SK-N-SH treated with all-trans-retinoic acid at 6 μM for 48 hours (cell line): ENCODE data around the gene ZMYM2.

Experiments used
- ARNTL ChIP-seq: fragments of 450-650 bp; formaldehyde crosslinking; IDR thresholded peaks from 2 replicates; pipeline ENCODE4 v1.5.0; 2020; ENCODE audit warnings: low read depth, mild to moderate bottlenecking, moderate library complexity, borderline replicate concordance
- ISL1 ChIP-seq: fragments of 250-450 bp; sonication (Bioruptor Pico); IDR thresholded peaks from 2 replicates; pipeline ENCODE4 v2.1.2; 2022; ENCODE audit warnings: mild to moderate bottlenecking, moderate library complexity
- POU6F1 ChIP-seq: fragments of 250-450 bp; sonication (Bioruptor Pico); IDR thresholded peaks from 2 replicates; pipeline ENCODE4 v1.8.0; 2021; ENCODE audit warnings: low read depth, mild to moderate bottlenecking, moderate library complexity, borderline replicate concordance
- ZFP3 ChIP-seq: fragments of 250-450 bp; sonication (Bioruptor Pico); IDR thresholded peaks from 2 replicates; pipeline ENCODE4 v1.5.0; 2020; ENCODE audit warnings: mild to moderate bottlenecking, moderate library complexity
- ZFP30 ChIP-seq: fragments of 450-650 bp; formaldehyde crosslinking; IDR thresholded peaks from 2 replicates; pipeline ENCODE4 v1.5.0; 2022; ENCODE audit warnings: mild to moderate bottlenecking, moderate library complexity

DNA sequence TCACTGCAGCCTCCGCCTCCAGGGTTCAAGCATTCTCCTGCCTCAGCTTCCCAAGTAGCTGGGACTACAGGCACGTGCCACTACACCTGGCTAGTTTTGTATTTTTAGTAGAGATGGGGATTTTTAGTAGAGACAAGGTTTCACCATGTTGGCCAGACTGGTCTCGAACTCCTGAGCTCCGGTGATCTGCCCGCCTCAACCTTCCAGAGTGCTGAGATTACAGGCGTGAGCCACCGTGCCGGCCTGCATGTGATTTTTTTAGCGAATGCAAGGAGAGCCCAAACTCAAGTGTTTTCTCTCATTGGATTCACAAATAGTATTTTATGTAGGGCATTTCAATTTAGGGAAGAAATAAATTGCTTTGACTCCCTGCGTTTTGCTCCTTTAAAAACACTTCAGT lies 4.4 kb downstream of the ZMYM2 start:
- TF ChIP-seq ISL1 (CRISPR knock-in tag) (no peak), POU6F1 (CRISPR knock-in tag) (no peak), ZFP3 (no peak), ZFP30 (no peak), ARNTL (no peak)
